Esophagus mucosa (tissue), 1 donor: Measurements from ENCODE around the gene PINLYP. TPM values are rescaled to one million over a fixed set of nuclear protein-coding genes. Genes with fewer than 3 reads are reported as not detected.

ENCODE experiments used
- ATAC-seq: fragments of 200-7000 bp; cut with Tn5 transposase; one replicate; pipeline ENCODE4 v1.9.1; 2020
- total RNA-seq: library from RNA; stranded (reverse); gene quantifications from one replicate; pipeline ENCODE4 v1.2.4, GENCODE V29; 2023
- donor health status: DM: yes; HTN: yes; CAD: no.

Gene PINLYP
- total RNA-seq, 1 donor from 2014 or later, result 9.1 TPM

DNA sequence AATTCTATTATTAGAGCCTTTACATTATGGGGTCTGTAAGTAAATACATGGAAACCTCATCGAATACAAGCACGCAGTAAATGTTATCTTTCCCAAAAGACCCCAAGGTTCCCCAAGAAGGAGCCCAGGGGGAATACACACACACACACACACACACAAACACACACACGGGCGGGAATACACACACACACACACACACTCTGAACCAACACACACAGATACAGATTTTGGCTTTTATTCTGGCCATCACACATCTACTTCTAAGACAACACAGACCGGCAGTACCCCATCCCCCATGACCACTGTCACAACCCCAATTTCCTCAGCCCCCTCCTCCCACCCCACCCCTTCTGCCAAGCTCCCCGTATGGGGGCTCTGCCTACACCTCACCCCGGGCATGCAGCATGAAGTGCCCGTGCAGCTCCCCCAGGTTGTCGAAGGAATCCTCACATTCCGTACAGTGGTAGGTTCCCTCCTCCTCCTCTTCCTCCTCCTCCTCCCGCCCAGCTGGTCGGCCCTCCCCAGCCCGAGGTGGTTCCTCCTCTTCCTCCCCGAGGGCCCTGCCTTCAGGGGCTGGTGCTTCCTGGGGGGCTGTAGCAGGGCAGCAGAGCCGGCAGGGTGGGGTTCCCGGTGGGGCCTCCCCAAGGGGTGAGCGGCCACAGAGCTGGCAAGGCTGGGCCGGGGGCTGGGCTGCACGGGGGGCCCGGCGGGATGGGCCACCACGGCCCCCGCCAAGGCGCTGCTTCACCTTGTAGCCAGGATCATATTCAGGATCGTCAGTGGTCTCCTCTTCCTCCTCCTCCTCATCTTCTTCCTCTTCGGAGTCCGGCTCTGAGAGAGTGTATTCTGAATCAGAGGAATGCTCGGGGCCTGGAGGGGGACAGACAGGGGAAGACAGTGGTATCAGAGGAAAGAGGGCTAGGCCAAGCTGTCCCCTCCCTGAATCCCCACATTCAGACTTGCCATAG, 31.9 kb downstream of the PINLYP start:
- ATAC-seq, result peak; percentile 17

DNA sequence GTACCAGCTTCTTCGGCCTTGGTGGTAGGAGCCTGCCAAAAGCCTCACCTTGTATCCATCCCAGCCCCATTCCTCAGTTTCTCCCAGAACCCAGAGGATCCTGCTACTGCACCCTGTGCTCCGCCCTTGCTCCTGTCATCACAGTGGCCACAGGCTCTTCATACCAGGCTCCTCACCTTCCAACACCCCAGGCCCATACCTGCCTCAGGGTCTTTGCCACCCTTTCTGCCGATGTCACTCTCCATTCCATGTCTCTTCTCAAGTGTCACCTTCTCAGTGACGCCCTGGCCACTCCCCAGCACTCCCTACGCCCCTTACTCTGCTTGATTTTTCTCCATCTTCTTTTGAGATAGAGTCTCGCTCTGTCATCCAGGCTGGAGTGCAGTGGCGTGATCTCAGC, 34.3 kb downstream of the PINLYP start:
- ATAC-seq, result no peak

DNA sequence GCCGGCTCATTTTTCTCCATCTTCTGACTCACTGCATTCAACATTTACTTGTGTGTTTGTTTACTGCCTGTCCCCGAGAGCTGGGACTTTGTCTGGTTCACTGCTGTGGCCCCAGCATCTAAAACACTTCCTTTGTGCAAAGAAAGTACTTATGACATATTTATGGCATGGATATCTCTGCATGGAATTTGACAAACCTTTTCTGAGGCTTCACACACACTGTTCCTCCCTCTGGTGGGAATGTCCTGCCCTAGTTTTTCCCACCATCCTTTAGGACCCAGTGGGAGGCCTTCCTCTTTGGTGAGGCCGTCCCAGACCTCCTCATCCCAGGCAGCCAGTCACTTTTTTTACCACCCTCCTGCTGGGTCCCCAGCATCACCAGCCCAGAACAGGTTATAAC, 34.9 kb downstream of the PINLYP start:
- ATAC-seq, result no peak

DNA sequence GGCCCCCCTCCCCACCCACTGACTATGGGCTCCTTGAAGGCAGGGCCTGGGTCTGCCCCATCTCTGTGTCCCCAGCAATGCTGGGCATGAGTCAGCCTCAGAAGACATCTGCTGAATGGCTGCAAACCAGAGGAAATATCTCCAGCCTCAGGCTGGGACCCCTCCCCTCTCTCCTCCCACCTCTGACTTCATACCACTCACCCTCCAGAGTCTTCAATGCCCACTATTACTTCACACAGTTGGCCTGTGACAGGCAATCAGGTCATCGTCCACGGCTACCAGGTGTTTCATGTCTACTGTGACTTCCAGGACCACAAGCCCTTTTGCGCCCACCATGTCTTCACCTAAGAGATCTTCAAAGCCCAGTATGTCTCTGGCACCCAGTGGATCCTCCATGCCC, 36.2 kb downstream of the PINLYP start, which contains the start of gene SRRM5:
SRRM5 (plus strand) TSS at position 301 of the 400 bp plus-strand sequence; CDS start at position 335, 34 bp downstream.
- ATAC-seq, result no peak

DNA sequence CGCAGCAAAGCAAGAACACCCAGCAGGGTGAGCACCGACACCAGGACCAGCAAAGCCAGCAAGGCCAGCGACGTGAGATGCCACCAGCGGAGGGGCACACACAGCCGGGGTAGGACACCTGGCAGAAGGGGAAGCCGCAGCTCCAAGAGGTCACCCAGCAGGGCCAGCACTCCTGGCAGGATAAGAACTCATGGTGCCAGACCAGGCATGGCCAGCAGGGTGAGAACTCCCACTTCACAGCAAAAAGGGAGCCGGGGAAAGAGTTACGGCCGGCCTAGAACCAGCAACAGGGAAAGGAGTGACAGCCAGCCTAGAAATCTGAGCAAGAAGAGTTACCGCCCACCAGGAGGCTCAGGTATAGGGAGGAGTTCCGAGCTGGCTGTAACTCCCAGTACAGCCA, 36.8 kb downstream of the PINLYP start:
- no peak for ATAC-seq

DNA sequence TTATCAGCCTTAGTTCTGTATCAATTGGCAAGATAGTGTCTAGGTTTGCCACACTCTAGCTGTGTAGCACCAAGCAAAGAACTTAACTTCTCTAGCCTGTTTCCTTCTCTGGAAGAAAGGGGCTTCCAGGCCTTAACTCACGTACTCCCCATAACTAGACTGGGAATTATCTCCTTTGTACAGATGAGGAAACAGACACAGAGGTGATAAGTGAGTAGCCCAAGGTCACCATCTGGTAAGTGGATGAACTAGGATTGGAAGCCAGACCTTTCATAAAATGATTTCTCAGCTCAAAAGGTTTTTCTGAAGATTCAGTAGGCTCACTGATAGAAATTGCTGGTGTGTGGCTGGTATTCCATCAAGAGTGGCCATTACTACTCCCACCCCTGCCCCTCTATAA, 40.7 kb downstream of the PINLYP start:
- ATAC-seq, result no peak

DNA sequence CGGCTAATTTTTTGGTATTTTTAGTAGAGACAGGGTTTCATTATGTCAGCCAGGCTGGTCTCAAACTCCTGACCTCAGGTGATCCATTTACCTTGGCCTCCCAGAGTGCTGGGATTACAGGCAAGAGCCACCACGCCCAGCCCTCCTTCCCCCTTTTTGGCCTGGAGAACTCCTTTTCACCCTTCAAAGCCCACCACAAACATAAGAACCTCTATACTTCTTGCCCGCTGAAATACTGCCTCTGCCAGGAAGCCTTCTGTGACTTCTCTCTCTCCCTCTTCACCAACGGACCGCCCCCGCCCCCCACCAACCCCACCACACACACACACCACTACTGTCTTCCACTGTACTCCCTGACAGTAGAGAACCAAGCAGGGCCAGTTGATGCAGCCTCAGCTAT, 41.4 kb downstream of the PINLYP start:
- no peak for ATAC-seq

DNA sequence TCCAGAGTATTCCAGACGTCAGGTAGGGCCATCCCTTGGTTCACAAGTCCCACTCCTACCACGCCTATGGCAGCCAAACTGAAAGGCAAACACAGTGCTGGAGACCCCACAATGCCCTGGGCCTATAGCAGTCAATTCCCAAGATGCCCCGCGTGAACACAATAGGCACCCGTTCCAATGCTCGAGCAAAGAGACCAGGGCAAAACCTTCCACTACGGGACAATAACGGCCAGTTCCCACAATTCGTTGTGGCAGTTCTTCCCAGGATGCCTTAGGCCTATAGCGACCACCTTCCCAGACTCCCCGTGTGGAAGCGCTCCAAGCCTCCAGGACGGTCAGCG, 43.3 kb downstream of the PINLYP start:
- ATAC-seq, result peak; percentile 4

DNA sequence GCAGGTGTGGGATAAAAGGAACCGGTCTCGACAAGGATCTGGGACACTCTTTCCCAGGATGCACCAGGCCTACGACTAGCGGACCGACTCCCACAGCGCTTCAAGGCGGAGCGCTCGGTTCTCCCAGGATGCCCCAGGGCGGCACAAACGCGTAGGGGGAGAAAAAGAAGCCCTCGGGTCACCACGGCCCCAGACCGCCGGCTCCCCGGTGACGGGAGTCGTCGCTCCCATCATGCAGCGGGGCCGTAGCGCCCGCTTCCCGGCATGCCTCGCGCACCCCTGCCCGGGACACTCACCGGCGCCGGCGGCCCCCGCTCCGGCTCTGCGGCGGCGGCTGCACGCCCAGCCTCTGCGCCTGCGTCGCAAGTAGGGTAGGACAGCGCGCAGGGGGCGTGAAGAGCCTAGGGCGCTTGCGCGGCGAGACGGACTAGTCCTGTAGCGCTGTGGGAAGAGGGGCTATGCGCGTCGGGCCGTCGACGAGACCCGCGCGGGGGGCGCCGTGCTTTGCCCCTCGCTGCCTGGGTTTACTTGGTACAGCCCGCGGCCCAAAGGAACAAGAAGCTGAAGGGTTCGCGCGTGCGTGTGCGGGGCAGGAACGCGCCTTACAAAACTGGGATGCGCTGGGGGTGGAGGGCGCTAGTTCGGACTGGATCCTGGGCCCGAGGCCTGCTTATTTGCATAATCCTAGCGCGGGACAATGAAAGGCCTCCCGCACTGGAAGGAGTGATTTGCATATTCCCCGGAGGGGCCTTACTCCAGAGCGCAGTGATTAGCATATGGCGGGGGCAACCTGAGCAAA, 43.9 kb downstream of the PINLYP start, which contains the start of gene ZNF428:
ZNF428 (minus strand) TSS at position 368 of the 799 bp plus-strand sequence. CDS start 5,325 bp downstream, outside the sequence.
- ATAC-seq, result peak; percentile 84

DNA sequence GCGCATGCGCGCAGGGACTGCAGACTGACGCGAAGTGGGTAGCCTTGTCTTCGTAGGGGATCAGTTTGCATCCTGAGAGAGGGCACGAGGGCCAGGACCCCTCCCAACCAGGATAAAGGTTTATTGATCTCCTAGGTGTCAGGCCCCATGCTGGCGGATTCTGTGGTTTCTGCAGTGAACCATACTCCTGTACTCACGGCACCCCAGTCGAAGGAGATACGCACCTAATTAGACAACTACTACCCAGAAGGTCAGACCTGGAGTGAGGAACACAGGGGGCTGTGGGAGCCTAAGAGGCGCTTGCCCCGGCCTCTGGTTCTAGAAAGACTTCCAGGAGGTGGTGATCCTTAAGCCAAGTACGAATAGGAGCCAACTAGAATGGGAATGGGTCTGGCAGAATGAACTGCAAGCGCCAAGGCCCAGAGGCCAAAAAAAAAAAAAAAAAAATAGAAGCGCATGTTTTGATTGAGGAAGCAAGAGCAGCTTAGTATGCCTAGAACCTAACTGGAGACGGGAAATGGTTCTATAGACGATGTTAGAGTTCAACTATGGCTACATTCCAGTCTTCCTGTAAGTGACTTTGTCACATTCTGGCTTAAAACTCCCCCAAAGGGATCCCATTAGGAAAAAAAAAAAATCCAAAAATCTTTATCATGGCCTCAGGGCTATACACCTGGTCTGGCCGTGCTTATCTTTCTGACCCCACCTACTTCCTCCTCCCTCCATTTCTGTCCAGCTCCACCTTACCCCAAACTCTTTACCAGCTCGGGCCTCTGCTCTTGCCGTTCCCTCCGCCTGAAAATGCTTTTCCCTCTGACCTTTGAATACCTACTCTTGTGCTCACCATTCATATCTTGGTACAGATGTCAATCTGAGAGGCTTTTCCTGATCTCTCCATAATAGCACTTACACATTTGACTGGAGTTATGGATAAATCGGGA, 44.7 kb downstream of the PINLYP start:
- no peak for ATAC-seq

DNA sequence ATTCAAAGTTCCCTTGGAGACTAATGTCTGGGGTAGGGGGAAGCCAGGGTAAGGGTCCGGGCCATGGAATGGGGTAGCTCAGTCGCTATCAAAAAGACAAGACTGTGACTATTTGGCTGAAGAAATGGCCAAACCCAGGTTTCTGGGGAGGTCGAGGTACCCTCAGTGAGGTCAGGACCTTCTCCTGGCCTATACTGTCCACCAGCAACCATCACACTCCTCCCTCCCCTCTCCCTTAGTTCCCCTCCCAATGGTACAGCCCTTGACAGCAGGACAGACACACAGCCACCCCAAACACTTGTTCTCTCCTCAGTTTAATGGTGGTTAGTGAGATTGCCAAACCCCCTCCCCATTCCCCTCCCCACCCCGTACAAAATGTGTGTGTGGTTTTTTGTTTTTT, 46.5 kb downstream of the PINLYP start:
- ATAC-seq, result no peak

DNA sequence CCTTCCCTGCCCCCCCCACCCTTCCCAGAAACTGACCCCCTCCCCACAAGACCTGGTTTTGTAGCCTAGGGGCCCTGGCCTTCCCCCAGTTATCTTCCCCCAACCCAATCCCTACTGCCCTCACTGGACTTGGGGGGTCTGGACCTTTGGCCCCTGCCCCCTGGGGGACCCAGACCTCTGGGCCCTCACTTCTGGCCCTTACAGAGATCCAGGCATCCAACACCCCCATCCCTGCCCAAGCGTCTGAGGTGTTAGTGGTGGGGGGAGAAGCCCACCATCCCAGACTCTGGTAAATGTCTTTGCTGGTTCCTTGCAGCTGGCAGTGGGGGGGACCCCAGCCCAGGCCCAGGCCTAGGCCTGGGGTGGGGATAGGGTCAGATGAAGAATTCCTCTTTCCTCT, 47.4 kb downstream of the PINLYP start:
- ATAC-seq, result no peak

DNA sequence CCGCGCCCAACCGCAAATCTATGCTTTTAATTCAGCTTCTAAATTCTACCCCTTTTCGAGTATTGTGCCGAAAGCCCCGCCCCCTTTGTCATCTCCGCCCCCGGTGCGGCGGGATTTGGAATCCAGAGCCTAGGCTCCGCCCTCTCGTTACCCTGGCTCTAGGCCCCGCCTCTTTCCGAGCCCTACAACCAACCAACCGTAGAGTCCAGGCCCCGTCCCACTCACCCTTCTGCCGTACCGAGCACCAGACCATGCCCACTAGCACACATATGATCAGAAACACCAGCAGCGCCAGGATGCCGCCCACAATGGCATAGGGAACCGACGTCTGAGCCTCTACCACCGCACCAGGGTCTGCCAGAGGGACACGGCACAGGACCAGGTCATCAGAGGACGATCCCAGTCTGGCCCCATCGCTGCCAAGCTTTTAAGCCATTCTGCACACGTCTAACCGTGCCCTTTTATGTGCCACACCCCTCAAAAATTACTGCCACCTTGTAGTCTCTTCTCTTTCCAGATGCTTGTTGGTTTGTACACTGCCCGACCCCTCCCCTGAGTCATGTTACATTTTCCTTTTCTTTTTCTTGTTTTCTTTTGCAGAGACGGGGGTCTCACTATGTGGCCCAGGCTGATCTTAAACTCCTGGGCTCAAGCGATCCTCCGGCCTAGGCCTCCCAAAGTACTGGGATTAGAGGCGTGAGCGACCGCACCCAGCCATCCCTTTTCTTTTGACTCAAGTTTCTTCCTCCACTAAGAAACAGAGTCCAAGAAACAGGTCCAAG, 48.5 kb downstream of the PINLYP start:
- no peak for ATAC-seq

DNA sequence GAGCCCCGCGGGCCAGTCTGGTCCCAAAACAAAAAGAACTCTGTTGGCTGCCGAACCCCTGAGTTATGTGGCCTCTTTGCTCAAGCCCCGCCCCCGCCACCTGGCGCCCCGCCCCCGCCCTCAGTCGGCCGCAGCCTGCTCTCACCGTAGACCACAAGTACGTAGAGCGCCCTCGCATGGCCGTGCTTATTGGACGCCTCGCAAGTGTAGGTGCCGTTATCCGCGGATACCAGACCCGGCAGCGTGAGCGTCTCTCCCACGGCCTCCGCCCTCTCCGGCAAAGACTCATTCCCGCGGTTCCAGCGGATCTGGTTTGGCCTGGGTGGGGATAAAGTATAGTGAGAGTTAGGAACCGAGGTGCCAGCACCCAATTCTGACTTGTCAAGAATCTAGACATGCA, 49.3 kb downstream of the PINLYP start:
- peak; percentile 79 for ATAC-seq

DNA sequence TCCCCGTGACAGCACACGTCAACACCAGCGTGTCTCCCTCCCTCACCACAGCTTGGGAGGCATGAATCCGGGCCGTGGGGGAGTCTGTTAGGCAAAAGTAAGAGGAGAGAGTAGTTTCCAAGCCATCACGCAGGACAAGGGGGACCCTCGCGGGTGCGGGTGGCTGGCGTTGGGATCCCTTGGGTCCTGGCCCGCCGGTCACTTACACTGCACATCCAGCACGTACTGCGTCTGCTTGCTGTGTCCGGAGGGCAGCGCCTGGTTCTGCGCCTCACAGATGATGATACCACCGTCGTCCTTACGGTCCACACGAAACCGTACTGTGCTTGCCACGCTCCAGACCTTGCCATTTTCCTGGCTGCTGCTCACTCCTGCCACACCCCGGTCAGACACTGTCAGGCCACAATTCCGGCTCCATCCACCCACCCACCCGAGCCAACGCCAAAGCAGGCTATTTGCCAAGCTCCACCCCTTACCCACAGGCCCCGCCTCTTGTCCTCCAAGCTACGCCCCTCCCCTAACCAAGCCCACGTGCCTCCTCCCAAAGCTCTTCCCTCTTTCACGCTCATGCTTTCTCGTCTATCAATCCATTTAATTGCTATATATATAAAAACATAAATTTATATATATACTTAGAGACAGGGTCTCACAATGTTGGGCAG, 50.4 kb downstream of the PINLYP start:
- no peak for ATAC-seq

DNA sequence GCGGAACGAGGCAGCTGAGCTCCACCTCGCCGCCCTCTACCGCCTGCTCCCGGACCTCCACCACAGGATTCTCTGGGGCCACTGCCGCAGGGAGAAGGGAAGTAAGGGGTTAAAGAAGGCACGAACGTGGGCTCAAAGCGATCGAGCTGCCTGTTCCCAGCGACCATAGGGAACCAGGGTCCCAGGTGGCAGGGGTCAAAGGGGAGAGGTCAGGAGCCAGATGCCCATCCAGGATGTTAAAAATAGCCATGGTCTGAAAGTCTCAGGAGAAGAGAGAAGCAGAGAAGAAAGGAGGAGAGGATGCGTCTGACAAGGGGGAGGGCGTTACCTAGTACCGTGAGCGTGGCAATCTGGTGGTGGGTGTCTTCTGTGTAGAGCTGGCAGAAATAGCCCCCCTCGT, 51.2 kb downstream of the PINLYP start:
- no peak for ATAC-seq

DNA sequence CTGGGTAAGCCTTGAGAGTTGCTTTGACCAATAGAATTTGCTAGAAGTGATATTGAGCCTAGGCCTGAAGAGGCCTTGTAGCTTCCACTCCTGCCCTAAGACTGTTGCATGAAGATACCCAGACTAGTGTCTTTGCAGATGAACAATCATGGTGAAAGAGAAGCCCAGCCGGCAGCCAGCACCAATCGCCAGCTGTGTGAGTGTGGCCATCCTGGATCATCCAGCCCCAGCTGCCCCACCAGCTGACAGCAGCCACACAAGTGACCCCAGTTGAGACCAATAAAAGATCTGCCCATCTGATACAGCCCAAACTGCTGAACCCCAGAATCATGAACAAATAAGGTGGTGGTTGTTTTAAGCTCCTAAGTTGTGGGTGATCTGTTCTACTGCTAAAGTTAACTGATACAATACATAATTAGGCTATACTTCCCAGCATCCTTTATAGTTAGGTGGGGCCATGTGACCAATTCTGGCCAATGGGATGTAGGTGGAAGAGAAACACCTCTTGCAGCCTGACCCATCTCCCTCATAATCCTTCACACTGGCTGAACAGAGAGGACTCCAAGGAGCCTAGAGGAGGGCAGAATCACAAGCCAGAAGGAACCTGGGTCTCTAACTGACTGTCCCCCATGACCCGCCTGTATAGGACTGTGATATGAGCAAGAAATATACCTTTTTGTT, 53.2 kb downstream of the PINLYP start:
- ATAC-seq, result no peak

DNA sequence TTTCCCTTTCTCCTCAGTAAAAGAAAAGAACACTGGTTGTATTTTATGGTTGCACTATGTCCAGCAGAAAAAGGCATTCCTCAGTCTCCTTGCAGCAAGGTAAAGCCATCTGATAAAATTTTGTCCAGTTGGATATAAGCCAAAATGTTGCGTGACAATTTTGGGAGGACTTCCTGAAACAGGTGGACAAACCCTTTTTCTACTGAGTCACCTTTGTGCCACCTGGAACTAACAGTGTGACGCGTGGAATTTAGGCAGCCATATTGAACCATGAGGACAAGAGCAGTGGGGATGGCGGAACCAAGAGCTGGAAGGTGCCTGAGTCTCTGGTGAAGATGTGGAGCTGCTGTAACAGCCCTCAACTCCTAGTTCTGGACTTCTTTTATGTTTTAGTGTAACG, 55.9 kb downstream of the PINLYP start:
- no peak for ATAC-seq
